Sigmoid colon (tissue), 7 donors: ENCODE data around the gene ADD1. TPM values are rescaled to one million over a fixed set of nuclear protein-coding genes. Genes with fewer than 3 reads are reported as not detected.
A peak's percentile ranks its signal among the peaks of the same experiment; 100 is the strongest.

Experiments used
- DNase-seq: peaks from one replicate; pipeline ENCODE4 v3.0.0-alpha.2; 2019
- H3K27ac ChIP-seq, 4 donors: fragments of 200-600 bp; sonication (generic); one replicate each; pipeline ENCODE4 v1.5.1; 2016 to 2019; ENCODE audit warnings: mild to moderate bottlenecking in 1 of 4
- H3K27me3 ChIP-seq, 3 donors: fragments of 200-600 bp; sonication (generic); one replicate each; pipeline ENCODE4 v1.5.1; 2019; ENCODE audit warnings: mild to moderate bottlenecking in 1 of 3
- H3K36me3 ChIP-seq, 4 donors: fragments of 200-600 bp; sonication (generic); one replicate each; pipeline ENCODE4 v1.5.1; 2016 to 2019
- H3K4me1 ChIP-seq, 4 donors: fragments of 200-600 bp; sonication (generic); one replicate each; pipeline ENCODE4 v1.5.1; 2017 to 2019
- H3K4me3 ChIP-seq, 4 donors: fragments of 200-600 bp; sonication (generic); one replicate each; pipeline ENCODE4 v1.5.1; 2017 to 2019; ENCODE audit warnings: mild to moderate bottlenecking in 2 of 4, moderate library complexity in 1 of 4
- H3K9me3 ChIP-seq, 4 donors: fragments of 200-600 bp in 3 of 4; sonication (generic) in 3 of 4; one replicate each; pipeline versions ENCODE4 v1.5.1 to v1.6.1; 2013 to 2019
- CTCF ChIP-seq, 4 experiments: fragments of 450-650 bp in 3 of 4; fragments of 200-600 bp in 1 of 4; IDR thresholded peaks; one replicate each; pipeline ENCODE4 v1.5.1; 2016 to 2019; ENCODE audit warnings: antibody characterized with exemption in 4 of 4, mild to moderate bottlenecking in 3 of 4, moderate library complexity in 2 of 4
- EP300 ChIP-seq, 4 donors: sonication (generic); formaldehyde crosslinking; IDR thresholded peaks; one replicate each; pipeline ENCODE4 v1.6.1; 2017; ENCODE audit warnings: antibody characterized with exemption in 4 of 4
- POLR2A ChIP-seq, 2 donors: fragments of 450-650 bp; IDR thresholded peaks; one replicate each; pipeline ENCODE4 v1.6.1; 2016; ENCODE audit warnings: antibody characterized with exemption in 2 of 2, mild to moderate bottlenecking in 2 of 2, moderate library complexity in 2 of 2
- POLR2AphosphoS5 ChIP-seq, 4 donors: sonication (generic); formaldehyde crosslinking; IDR thresholded peaks; one replicate each; pipeline ENCODE4 v1.6.1; 2017; ENCODE audit warnings: antibody characterized with exemption in 4 of 4
- WGBS, 2 donors: extraction: QIAGEN DNeasy Blood & Tissue Kit; methylation state at CpG; one replicate each; pipeline ENCODE4 v1.1.7; 2013; 5-methylcytosine and 5-hydroxymethylcytosine counted together
- intact Hi-C: fragments of 100-400 bp; cut with DNase I; formaldehyde crosslinking; loops from one replicate; pipeline ENCODE4 v1.15.1; 2023
- polyA plus RNA-seq, 3 donors: library from polyadenylated mRNA; stranded (reverse); fragments of 200-250 nt; gene quantifications; one replicate each; pipeline ENCODE4 v1.2.3, GENCODE V29; 2013
- total RNA-seq, 4 donors: library from RNA; depleted of rRNA; stranded (reverse); fragments of >200 nt; gene quantifications; one replicate each; pipeline ENCODE4 v1.1.0, GENCODE V29; 2016
- donor health status: healthy with polysubstance abuse.
- donor health status: Bipolar disorder and iron deficiency.
- donor health status: healthy.

Gene ADD1
- total RNA-seq, result 100 to 1,000 TPM; 166 to 378 (median 183) TPM
- polyA plus RNA-seq, result 100 to 1,000 TPM; 113 to 162 (median 120) TPM

- peak; percentile 96 for DNase-seq
- intact Hi-C loops, result loop anchor here (2.0 to 10.0 kb wide), 3 partner anchors 87 to 309 kb away; partner anchors contain the start of genes FAM193A, GRK4, NOP14 and TNIP2
- no peaks in the 10 kb centered on the region for H3K36me3 ChIP-seq
- H3K4me3 ChIP-seq, result peak within 1 kb of the TSS; percentile 86 to 95 (median 90)
- WGBS, 2 donors, result 1% methylated on average over 65 of the region's 65 CpGs
- peak within 1 kb of the TSS; percentile 93 to 99 (median 96) for H3K27ac ChIP-seq
- TF ChIP-seq POLR2A (IDR thresholded peaks at IDR 0.05) (peak; percentile 81 to 90), CTCF (IDR thresholded peaks at IDR 0.05) (no peak), POLR2AphosphoS5 (IDR thresholded peaks at IDR 0.05) (peak; percentile 59 to 96 (median 86)), EP300 (IDR thresholded peaks at IDR 0.05) (peak in 1 of 4 donors; percentile 8)
- peaks cover 0 to 52% (median 42%) of the 10 kb centered on the region in 4 donors for H3K4me1 ChIP-seq
- H3K27me3 ChIP-seq, result no peaks in the 10 kb centered on the region
- H3K9me3 ChIP-seq, result no peaks in the 10 kb centered on the region
Observed at GRCh38 chr4:2843263-2843940, at the start of gene ADD1. Gene ADD1 (plus strand): TSS chr4:2843844. CDS start chr4:2875916, 32,072 bp downstream.

DNA sequence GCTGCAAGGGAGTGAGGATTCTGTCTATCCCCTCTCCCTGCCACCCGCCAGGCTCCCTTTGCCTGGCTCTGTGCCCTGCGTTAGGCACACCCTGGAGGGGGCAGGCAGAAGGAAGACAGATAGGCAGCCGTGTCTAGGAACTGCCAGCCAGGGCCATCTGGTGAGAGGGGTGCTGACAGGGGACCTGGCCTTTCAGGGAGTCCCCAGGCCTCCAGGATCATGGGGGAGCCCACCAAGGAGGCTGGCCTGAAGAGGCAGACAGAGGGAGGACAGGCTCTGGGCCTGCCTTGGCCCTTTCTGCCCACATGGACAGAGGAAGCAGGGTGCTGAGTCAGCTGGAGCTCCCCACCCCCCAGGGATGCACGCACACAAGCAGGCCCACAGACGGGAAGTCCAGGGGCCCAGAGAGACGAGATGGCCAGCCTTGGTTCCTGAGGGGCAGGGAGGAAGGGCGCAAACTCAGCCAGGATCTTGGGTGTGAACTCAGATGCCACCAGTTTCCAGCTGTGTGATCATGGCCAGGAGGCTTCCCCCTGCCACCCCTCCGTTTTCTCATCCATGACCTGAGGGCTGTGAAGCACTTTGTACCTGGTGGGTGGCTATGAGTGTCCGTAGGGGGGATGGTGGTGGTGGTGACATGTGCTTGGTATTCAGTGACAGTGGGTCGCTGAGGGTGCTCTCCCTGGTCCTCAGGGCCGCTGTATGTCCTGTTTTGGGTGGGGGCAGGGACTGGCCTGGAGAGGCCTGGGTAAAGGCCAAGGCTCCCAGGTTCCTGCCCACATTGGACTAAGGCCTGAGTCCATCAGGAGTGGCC, 49.0 kb upstream of the ADD1 start:
- intact Hi-C loops, result loop anchor here (5.0 kb wide), 1 partner anchor 37 kb away; the partner anchor contains the start of gene TNIP2
- TF ChIP-seq POLR2A (IDR thresholded peaks at IDR 0.05), result no peak
- peak in 3 of 4 donors; percentile 15 to 48 (median 35) for TF ChIP-seq POLR2AphosphoS5 (IDR thresholded peaks at IDR 0.05)
- TF ChIP-seq CTCF (IDR thresholded peaks at IDR 0.05), result no peak
- TF ChIP-seq EP300 (IDR thresholded peaks at IDR 0.05), result no peak
- Histone ChIP-seq H3K27me3 (no peaks in the 10 kb centered on the region), H3K4me3 (peak overlapping the region in 2 of 4 donors; percentile 71 to 76), H3K9me3 (no peaks in the 10 kb centered on the region), H3K27ac (peak overlapping the region; percentile 71 to 81 (median 79)), H3K36me3 (no peaks in the 10 kb centered on the region), H3K4me1 (peaks cover 0 to 67% (median 60%) of the 10 kb centered on the region in 4 donors)
- 44 to 60% methylated on average over 11 of the region's 11 CpGs for WGBS, 2 donors
- DNase-seq, result peak; percentile 78

- intact Hi-C loops, result no loop called here
- Histone ChIP-seq H3K36me3 (no peaks in the 10 kb centered on the region), H3K27me3 (no peaks in the 10 kb centered on the region), H3K9me3 (no peaks in the 10 kb centered on the region), H3K4me3 (peak overlapping the region in 2 of 4 donors; percentile 10 to 76), H3K4me1 (peaks cover 0 to 74% (median 67%) of the 10 kb centered on the region in 4 donors), H3K27ac (peak overlapping the region; percentile 71 to 81 (median 79))
- peak; percentile 52 for DNase-seq
- 87 to 92% methylated on average over 17 of the region's 17 CpGs for WGBS, 2 donors
- TF ChIP-seq POLR2AphosphoS5 (IDR thresholded peaks at IDR 0.05) (no peak), CTCF (IDR thresholded peaks at IDR 0.05) (no peak), POLR2A (IDR thresholded peaks at IDR 0.05) (no peak), EP300 (IDR thresholded peaks at IDR 0.05) (no peak)
Observed at GRCh38 chr4:2795300-2795892, 48.2 kb upstream of the ADD1 start.

DNA sequence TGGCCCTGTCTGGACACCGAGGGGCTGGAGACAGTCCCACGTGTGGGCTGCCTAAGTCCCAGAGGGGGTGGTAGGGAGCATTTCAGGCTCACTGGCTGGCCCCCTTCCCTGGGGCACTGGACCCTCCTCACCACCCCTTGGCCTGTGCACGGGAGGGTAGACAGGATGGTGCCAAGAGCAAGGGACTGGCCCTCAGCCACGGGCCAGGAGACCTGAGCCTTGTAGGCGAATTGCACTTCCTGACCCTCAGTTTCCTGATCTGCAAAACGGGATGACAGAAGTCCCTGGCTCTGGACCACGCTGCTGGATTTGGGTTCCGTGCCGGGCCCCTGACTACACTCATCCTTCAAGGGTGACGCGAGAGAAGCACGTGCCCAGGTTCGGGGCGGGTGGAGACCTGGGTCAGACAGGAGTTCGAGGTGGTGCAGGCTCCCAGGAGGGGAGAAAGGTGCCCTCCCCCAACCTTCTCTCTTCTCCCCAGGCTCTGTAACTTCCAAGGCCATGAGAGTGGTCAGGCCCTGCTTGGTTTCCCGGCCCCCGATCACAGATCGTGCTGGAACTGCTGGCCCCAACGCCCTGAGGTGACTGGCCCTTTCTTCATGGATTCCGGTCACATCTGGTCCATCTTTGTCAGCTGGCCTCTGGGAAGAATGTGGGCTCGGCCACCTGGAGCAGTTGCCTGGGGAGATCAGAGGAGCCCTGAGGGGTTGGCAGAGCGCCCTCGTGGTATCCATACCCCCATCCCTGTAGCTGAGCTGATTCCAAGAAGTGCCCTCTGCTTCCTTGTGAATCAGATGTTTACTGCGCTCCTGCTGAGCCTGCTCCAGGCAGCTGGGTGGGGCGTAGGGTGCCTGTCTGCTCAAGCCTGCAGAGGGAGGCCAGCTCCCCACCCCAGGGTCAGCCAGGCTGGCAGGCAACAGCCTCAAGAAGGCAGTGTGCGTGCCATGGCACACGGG, 47.5 kb upstream of the ADD1 start:
- Histone ChIP-seq H3K4me3 (no peak overlapping the region), H3K9me3 (no peaks in the 10 kb centered on the region), H3K36me3 (no peaks in the 10 kb centered on the region), H3K27ac (peak overlapping the region; percentile 71 to 81 (median 79)), H3K27me3 (no peaks in the 10 kb centered on the region), H3K4me1 (peaks cover 0 to 82% (median 74%) of the 10 kb centered on the region in 4 donors)
- DNase-seq, result peak; percentile 70
- WGBS, 2 donors, result 41 to 76% methylated on average over 27 of the region's 27 CpGs
- TF ChIP-seq POLR2AphosphoS5 (IDR thresholded peaks at IDR 0.05), result peak in 2 of 4 donors; percentile 22 to 42
- no peak for TF ChIP-seq CTCF (IDR thresholded peaks at IDR 0.05)
- peak in 1 of 2 donors; percentile 26 for TF ChIP-seq POLR2A (IDR thresholded peaks at IDR 0.05)
- no peak for TF ChIP-seq EP300 (IDR thresholded peaks at IDR 0.05)
- intact Hi-C loops, result no loop called here
